Fibroblast of lung (primary cell): Measurements from ENCODE around the gene CD84.
"Not testable (repeated sequence)": the region's sequence is repeated elsewhere in the genome, so short reads cannot be mapped to it uniquely, and the experiment has no call there.

Experiments used
- EZH2 ChIP-seq: IDR thresholded peaks from 2 replicates; pipeline ENCODE4 v1.5.1; 2012; ENCODE audit warnings: low read length, control low read depth, mild to moderate bottlenecking; ENCODE audit errors: missing control alignments
- TF ChIP-seq, protein P1 (sequence below), 2 donors: IDR thresholded peaks in 1 of 2; conservative IDR thresholded peaks in 1 of 2; 1 replicate in 1 of 2; 2 replicates in 1 of 2; pipeline ENCODE4 v1.5.1; 2011 to 2012; ENCODE audit warnings: low read length in 2 of 2, control low read depth in 1 of 2, inconsistent platforms in 1 of 2, low read depth in 1 of 2, mild to moderate bottlenecking in 1 of 2

DNA sequence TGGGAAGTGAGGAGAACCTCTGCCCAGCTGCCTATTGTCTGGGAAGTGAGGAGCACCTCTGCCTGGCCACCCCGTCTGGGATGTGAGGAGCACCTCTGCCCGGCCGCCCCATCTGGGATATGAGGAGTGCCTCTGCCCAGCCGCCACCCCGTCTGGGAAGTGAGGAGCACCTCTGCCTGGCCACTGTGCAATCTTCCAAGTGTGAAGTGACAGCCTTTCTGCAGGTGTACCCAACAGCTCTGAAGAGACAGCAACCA is 46.8 kb downstream of the CD84 start:
- TF ChIP-seq, protein P1, sequence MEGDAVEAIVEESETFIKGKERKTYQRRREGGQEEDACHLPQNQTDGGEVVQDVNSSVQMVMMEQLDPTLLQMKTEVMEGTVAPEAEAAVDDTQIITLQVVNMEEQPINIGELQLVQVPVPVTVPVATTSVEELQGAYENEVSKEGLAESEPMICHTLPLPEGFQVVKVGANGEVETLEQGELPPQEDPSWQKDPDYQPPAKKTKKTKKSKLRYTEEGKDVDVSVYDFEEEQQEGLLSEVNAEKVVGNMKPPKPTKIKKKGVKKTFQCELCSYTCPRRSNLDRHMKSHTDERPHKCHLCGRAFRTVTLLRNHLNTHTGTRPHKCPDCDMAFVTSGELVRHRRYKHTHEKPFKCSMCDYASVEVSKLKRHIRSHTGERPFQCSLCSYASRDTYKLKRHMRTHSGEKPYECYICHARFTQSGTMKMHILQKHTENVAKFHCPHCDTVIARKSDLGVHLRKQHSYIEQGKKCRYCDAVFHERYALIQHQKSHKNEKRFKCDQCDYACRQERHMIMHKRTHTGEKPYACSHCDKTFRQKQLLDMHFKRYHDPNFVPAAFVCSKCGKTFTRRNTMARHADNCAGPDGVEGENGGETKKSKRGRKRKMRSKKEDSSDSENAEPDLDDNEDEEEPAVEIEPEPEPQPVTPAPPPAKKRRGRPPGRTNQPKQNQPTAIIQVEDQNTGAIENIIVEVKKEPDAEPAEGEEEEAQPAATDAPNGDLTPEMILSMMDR (conservative IDR thresholded peaks at IDR 0.05 in 1 of 2, IDR thresholded peaks at IDR 0.05 in 1 of 2; ENCODE audit: low read depth in 1 of 2, low read length in 2 of 2) = not testable (repeated sequence)
- not testable (repeated sequence) for TF ChIP-seq EZH2
